Esophagus (tissue), 2 donors: Measurements from ENCODE around the gene SORCS1. TPM values are rescaled to one million over a fixed set of nuclear protein-coding genes. Genes with fewer than 3 reads are reported as not detected.

ENCODE experiments used
- H3K27ac ChIP-seq, 2 donors: one replicate each; pipeline ENCODE4 v1.5.1; 2013; ENCODE audit warnings: low read depth in 2 of 2, mild to moderate bottlenecking in 2 of 2, inconsistent platforms in 1 of 2, low read length in 1 of 2, moderate library complexity in 1 of 2
- H3K27me3 ChIP-seq, 2 donors: one replicate each; pipeline ENCODE4 v1.6.1; 2013; ENCODE audit warnings: low read length in 2 of 2, control low read depth in 1 of 2, mild to moderate bottlenecking in 1 of 2; ENCODE audit not compliant: insufficient read depth in 2 of 2, control insufficient read depth in 1 of 2
- H3K36me3 ChIP-seq, 2 donors: one replicate each; pipeline ENCODE4 v1.6.1; 2013; ENCODE audit warnings: low read length in 1 of 2; ENCODE audit not compliant: control insufficient read depth in 2 of 2, insufficient read depth in 2 of 2
- H3K4me1 ChIP-seq, 2 donors: one replicate each; pipeline ENCODE4 v1.6.1; 2013; ENCODE audit warnings: low read length in 1 of 2; ENCODE audit not compliant: control insufficient read depth in 2 of 2, insufficient read depth in 2 of 2
- H3K4me3 ChIP-seq, 2 donors: one replicate each; pipeline ENCODE4 v1.5.1; 2013; ENCODE audit warnings: low read length in 2 of 2, mild to moderate bottlenecking in 2 of 2, low read depth in 1 of 2, moderate library complexity in 1 of 2
- H3K9me3 ChIP-seq, 2 donors: one replicate each; pipeline ENCODE4 v1.6.1; 2013; ENCODE audit warnings: mild to moderate bottlenecking in 2 of 2, low read depth in 1 of 2, low read length in 1 of 2, moderate library complexity in 1 of 2; ENCODE audit not compliant: control insufficient read depth in 2 of 2, insufficient read depth in 1 of 2
- WGBS, 2 donors: extraction: QIAGEN DNeasy Blood & Tissue Kit; methylation state at CpG; one replicate each; pipeline ENCODE4 v1.1.7; 2013; 5-methylcytosine and 5-hydroxymethylcytosine counted together
- polyA plus RNA-seq, 2 donors: library from polyadenylated mRNA; stranded (reverse); fragments of 200-250 nt; gene quantifications; one replicate each; pipeline ENCODE4 v1.2.3, GENCODE V29; 2013
- donor health status: healthy with polysubstance abuse.
- donor health status: Bipolar disorder and iron deficiency.

SORCS1 gene
- polyA plus RNA-seq, 2 donors: 0.10 to 0.34 TPM

DNA sequence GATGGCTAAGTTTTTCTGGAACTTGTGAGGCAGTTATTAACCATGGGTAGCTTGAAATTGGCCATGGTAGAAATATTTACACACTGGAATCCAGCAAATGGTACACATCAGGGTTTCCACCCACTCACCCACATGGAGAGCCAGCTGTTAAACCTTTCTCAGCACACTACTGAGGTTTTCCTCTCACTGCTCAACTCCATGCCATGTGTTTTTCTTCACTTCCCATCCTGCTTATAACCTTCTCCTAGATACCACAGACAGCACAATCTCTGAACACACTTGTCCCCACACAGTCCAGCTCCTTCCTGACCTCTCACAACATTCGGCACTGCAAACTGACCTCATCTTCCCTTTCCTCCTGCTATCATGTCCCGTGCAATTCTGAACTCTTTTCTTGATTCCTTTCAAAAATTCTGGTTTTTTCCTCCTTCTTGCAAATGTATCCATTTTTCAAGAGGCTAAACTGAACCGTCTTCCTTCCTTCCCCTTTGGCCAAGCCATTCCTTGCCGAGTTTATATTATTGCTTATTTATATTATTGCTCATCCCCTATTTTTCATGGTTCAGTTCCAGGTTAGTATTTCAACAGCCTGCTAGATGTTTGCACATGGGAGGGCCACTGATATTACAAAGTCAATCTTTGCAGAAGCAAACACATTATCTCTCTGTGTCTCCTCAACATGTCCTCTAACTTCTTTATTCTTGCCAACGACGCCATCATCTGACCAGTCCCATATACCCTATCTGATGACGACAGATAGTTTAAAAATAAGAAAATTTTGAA is 606.4 kb downstream of the SORCS1 start:
- H3K36me3 ChIP-seq: no peaks in the 10 kb centered on the region
- no peaks in the 10 kb centered on the region for H3K4me1 ChIP-seq
- no peak overlapping the region for H3K27ac ChIP-seq
- H3K4me3 ChIP-seq: no peak overlapping the region
- H3K9me3 ChIP-seq: no peaks in the 10 kb centered on the region
- 49 to 59% methylated on average over 7 of the region's 7 CpGs for WGBS, 2 donors
- H3K27me3 ChIP-seq: no peaks in the 10 kb centered on the region

DNA sequence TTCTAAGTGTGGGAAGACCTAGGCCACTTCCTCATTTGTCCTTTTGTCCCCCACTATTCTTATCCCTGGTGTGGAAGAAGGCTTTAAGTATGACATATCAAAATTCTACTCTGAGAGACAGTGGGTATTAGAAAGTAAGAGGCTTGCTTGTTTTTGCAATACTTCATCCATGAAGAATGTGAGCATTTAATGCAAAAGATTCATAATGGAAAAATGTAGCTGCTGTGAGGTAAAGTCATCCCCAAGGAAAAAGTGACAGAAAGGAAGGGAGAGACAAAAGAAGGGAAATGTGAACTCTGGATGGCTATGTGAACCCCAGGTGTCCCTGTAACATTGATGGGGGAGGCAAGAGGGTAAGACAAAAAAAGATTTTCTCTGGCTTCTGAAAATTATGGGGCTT is 607.5 kb downstream of the SORCS1 start:
- no peaks in the 10 kb centered on the region for H3K4me1 ChIP-seq
- no peaks in the 10 kb centered on the region for H3K27me3 ChIP-seq
- no peaks in the 10 kb centered on the region for H3K36me3 ChIP-seq
- no peak overlapping the region for H3K27ac ChIP-seq
- H3K9me3 ChIP-seq: no peaks in the 10 kb centered on the region
- H3K4me3 ChIP-seq: no peak overlapping the region

DNA sequence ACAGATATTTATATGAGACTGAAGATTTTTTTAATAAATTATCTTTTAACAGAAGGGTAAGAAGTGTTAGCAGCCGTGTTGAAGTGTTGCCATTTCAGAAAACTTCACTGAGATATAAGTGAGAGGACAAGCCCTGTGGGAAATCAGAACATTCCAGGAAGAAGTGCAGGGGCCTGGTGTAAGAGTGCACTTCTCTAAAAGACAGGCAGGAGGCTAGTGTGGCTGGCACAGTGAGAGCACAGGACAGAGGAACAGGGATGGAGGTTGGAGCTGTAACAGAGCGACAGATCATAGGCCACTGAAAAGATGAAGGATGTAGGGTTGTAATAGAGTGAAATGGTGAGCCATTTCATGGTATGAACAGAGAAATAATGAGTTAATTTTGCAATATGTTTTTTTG is 608.9 kb downstream of the SORCS1 start:
- Histone ChIP-seq H3K4me3 (no peak overlapping the region), H3K4me1 (no peaks in the 10 kb centered on the region), H3K27me3 (no peaks in the 10 kb centered on the region), H3K36me3 (no peaks in the 10 kb centered on the region), H3K27ac (no peak overlapping the region), H3K9me3 (no peaks in the 10 kb centered on the region)
- WGBS, 2 donors: 78 to 81% methylated on average over 2 of the region's 2 CpGs

DNA sequence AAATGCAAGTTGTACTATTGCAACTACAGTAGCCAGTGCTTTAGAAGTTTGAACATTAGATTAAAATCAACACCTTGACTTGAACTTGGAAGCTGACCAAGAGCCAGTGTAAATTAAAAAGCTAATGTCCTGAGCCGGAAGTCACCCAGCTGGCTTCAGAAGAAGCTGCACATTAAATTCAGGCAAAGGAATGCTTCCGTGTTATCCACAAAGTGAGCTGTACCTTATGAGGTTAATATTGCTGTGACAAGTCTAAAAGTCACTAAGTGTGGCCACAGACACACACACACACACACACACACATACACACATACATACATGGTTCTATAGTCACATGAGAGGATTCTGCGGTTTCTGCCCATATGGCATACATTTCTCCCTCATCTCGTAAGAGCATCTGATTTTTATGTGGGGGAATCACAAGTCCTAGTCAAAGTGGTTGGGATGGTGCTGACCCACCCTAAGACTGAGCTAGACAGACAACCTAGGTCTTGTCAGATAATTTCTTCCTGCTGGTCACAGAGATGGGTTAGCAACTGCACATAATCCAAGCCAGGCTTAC is 612.9 kb downstream of the SORCS1 start:
- Histone ChIP-seq H3K27ac (no peak overlapping the region), H3K27me3 (no peaks in the 10 kb centered on the region), H3K36me3 (no peaks in the 10 kb centered on the region), H3K4me3 (no peak overlapping the region), H3K9me3 (no peaks in the 10 kb centered on the region), H3K4me1 (no peaks in the 10 kb centered on the region)
- WGBS, 2 donors: 76 to 78% methylated on average over 4 of the region's 4 CpGs

DNA sequence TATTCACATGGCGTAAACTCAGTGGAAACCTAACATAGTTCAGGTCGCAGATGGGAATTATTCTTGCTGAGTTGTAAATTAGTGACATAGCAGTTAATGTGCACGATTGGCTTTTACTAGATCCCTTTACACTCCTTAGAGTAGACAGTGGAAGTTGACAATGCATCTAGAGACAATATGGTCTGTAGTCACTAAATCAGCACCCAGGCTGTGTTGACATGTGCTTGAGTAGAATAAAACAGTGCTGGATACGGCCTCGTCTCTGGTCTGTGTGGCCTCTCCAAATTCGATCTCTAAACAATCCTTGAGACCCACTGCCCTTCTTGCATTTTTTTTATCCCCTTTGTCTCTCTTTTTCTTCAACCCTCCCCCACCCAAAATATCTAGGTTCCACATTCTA is 615.7 kb downstream of the SORCS1 start:
- no peak overlapping the region for H3K27ac ChIP-seq
- H3K4me1 ChIP-seq: no peaks in the 10 kb centered on the region
- H3K27me3 ChIP-seq: no peaks in the 10 kb centered on the region
- no peak overlapping the region for H3K4me3 ChIP-seq
- H3K36me3 ChIP-seq: no peaks in the 10 kb centered on the region
- WGBS, 2 donors: 81 to 85% methylated on average over 6 of the region's 6 CpGs
- H3K9me3 ChIP-seq: no peaks in the 10 kb centered on the region

DNA sequence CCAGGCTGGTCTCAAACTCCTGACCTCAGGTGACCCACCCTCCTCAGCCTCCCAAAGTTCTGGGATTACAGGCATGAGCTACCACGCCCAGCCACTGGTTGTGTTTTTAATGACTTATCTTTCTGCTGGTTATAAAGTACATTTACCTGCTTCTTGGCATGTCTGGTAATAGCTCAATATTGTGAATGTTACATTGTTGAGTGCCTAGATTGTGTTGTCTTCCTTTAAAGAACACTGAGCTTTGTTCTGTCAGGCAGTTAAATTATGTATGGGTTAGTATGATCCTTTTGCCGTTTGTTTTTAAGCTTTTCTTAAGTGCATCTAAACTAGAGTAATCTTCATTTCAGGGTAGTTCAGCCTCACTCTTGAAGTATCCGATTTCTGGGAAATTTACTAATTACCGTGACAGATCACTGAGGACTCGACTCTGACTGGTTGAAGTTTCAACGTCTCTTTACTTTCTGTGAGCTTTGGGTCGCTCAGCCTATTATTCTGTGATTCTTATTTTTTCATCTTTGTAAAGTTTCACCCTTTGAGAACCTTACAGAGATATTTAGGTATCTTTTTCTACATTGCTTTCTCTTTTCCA is 617.4 kb downstream of the SORCS1 start:
- Histone ChIP-seq H3K4me1 (no peaks in the 10 kb centered on the region), H3K36me3 (no peaks in the 10 kb centered on the region), H3K4me3 (no peak overlapping the region), H3K27me3 (no peaks in the 10 kb centered on the region), H3K9me3 (no peaks in the 10 kb centered on the region), H3K27ac (no peak overlapping the region)
- WGBS, 2 donors: 90% methylated on average over 7 of the region's 7 CpGs

DNA sequence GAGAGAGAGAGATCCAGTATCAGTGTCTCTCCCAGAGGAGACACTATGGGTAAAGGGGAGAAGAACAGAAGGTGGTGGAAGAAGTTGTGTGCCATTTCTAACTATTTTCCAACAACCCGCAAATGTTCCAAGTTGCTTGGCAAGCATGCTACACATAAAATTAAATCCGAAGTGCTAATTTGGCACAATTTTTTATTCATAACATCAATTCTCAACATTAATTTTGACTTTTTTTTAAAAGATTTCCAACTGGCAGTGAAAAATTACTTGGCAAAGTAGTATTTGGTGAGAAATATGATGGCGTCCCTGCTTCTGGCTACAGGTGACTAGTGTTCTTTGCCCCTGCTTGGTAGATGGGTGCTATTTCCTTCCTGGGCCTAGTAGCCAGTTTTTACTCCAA is 622.0 kb downstream of the SORCS1 start:
- Histone ChIP-seq H3K9me3 (no peaks in the 10 kb centered on the region), H3K27ac (no peak overlapping the region), H3K36me3 (no peaks in the 10 kb centered on the region), H3K4me1 (no peaks in the 10 kb centered on the region), H3K4me3 (no peak overlapping the region), H3K27me3 (no peaks in the 10 kb centered on the region)
- WGBS, 2 donors: 87 to 90% methylated on average over 3 of the region's 3 CpGs

DNA sequence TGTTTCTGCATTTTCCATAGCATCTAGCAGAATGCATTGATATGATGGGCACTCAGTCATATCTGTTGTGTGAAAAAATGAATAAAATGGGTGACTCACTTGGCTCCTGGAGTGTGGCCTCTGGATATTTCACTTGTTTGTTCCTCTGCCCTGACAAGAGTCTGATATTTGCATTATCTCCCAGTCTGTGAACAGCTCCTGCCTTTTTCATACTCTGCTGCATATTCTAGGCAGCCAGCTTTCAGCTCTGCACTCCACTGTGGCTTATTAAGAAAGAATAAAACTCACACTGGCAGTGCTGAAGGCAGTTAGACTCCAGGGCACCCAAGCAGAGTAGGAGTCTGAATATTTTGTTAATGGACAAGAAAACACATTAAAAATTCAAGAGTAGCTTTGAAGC is 623.9 kb downstream of the SORCS1 start:
- no peak overlapping the region for H3K27ac ChIP-seq
- no peaks in the 10 kb centered on the region for H3K36me3 ChIP-seq
- no peaks in the 10 kb centered on the region for H3K4me1 ChIP-seq
- H3K4me3 ChIP-seq: no peak overlapping the region
- no peaks in the 10 kb centered on the region for H3K27me3 ChIP-seq
- H3K9me3 ChIP-seq: no peaks in the 10 kb centered on the region

DNA sequence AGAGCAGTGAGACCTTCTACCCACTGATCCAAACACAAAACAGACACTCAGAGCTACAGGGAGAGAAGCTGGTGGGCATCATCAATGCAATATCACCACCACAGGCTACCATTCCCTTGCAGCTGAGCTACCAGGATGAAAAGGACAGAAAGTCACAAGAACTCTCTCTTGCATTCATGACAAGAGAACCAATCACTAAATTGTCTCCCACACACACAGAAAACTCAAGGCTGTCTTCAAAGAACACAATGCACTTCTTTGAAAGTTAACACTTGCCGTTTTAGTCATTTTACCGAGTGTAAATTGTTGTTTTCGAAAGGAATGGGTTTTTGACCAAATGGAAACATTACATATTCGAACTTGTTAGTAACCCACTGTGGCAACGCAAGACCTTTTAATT is 626.6 kb downstream of the SORCS1 start:
- H3K4me3 ChIP-seq: no peak overlapping the region
- no peaks in the 10 kb centered on the region for H3K36me3 ChIP-seq
- 73 to 84% methylated on average over 5 of the region's 5 CpGs for WGBS, 2 donors
- H3K27ac ChIP-seq: no peak overlapping the region
- no peaks in the 10 kb centered on the region for H3K27me3 ChIP-seq
- H3K4me1 ChIP-seq: no peaks in the 10 kb centered on the region
- H3K9me3 ChIP-seq: no peaks in the 10 kb centered on the region
